ENCODE data around the gene ZNF273.
"Not testable (repeated sequence)": the region's sequence is repeated elsewhere in the genome, so short reads cannot be mapped to it uniquely, and the experiment has no call there.

The ZNF273 gene

GRCh38 chr7:64902806-64903721 lies at the start of gene ZNF273:
Gene ZNF273, plus strand, starts transcription at chr7:64903273. Its CDS starts 45 bp downstream, at chr7:64903318.
- DNase-seq = no peak

GRCh38 chr7:64853679-64854078 lies 49.4 kb upstream of the ZNF273 start:
- DNase-seq = no peak

DNA sequence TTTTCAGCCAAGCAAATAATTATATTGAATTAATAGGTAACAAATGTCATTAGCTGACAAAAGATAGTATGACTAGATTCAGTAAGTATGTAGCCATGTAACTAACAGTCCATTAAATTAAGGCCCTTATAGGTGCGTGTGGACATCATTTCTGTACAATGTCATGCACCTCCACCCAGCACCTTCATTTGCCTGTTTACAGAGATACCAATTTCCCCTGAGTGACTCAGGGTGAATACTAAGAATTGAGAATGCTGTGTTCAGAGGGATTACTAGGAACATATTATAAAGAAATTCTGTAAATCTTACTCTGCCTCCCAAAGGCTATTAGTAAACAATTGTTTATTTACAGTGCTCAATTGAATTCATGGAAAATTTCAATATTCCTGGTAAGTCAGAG lies 48.1 kb upstream of the ZNF273 start:
- DNase-seq = no peak

DNA sequence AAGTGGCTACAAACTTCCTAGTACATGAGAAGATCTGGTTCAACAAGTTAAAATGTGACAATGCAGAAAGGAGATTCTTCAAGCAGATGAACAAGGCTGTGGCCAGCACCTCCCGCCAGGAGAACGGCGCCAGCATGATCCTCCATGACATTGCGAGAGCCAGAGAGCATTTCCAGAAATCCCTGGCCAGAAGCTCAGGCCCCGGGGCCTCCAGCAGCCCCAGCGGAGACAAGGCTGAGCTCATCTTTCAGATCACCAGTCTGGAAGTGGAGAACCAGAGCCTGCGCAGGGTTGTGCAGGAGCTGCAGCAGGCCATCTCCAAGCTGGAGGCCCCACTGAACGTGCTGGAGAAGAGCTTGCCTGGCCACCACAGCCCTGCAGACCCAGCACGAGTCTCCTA lies 40.1 kb upstream of the ZNF273 start:
- no peak for DNase-seq

- not testable (repeated sequence) for DNase-seq
These were observed 39.5 kb upstream of the ZNF273 start for GRCh38 chr7:64863530-64863929.

GRCh38 chr7:64863969-64864368 lies 39.1 kb upstream of the ZNF273 start:
- no peak for DNase-seq

GRCh38 chr7:64867863-64868440 lies 35.1 kb upstream of the ZNF273 start:
- no peak for DNase-seq

GRCh38 chr7:64868499-64868898 lies 34.6 kb upstream of the ZNF273 start:
- no peak for DNase-seq

DNA sequence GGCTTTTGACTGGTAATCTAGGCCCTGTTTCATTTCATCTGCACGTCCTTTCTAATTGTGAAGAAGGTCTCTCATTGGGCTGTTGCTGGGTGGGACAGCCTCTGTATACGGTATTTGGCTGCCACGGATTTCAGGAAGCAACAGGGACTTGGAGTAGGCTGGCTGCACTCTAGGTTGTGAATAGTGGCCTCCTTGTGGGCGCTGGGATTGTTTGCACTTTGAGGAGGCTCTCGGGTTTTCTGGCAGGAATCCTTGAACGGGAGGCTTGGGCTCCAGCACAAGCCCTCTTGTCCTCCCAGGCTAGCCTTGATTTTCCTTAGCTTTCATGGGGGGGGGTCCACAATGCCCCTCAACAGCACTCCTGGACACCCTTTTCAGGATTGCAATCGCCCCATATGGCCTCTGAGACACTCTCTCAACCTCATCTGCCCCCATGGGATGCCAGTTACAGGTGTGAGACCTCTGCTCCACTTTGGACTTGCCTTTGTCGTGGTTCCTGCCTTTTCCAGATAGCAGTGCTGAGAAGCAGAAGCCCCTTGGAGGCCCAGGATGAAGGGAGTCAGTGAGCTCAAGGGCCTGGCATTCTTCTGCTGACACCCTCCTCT lies 33.9 kb upstream of the ZNF273 start:
- no peak for DNase-seq

DNA sequence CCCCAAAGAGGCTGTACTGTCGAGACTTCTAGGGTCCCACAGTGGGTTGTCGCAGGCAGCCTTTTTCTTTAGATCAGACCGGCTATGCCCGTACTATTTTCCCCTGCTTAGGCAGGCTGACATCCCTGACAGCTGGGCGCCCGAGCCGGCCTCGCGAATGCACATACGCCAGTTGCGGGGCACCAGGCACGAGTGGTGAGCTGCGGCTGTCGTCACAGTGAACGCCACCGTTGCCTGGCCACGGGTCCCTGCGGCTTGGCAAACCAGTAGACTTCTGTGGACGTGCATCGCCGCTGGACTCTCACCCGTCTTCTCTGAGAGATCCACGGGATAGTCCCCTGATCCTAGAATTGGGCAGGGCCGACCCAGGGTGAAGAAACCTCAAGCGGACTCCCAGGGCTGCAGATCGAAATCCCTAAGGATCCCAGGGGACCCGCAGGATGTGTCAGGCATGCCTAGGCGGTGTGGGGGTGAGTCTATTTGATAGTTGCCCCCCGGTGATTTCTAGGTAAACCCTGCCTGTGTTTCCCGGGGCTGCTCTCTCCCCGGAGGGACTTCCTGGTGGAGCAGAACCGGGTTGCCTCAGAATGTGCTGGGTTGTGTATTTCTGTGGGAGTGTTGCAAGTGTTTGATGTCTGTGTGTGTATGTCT lies 33.0 kb upstream of the ZNF273 start:
- no peak for DNase-seq

DNA sequence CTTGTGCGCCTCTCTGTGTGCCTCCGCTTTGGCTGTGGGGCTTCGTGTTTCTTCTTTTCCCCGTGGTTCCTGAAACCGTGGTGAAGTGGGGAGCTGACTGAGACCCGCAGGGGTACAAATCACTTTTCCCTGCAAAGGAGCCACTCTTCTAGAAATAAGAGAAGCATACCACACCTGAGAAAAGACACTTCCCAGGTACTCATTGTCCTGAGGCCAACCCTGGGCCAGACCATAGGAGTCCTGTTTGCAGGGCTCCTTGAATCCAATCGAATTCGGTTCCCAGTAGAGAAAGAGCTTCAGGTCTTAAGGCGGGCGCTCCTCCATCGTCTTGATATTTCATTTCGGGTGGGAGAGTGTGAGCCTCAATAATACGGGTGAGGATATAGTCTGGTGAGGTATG lies 32.4 kb upstream of the ZNF273 start:
- no peak for DNase-seq

GRCh38 chr7:64871761-64872160 lies 31.3 kb upstream of the ZNF273 start:
- DNase-seq = no peak

GRCh38 chr7:64872351-64873154 lies 30.5 kb upstream of the ZNF273 start:
- no peak for DNase-seq

- no peak for DNase-seq
These were observed 29.9 kb upstream of the ZNF273 start for GRCh38 chr7:64873155-64873500.

DNA sequence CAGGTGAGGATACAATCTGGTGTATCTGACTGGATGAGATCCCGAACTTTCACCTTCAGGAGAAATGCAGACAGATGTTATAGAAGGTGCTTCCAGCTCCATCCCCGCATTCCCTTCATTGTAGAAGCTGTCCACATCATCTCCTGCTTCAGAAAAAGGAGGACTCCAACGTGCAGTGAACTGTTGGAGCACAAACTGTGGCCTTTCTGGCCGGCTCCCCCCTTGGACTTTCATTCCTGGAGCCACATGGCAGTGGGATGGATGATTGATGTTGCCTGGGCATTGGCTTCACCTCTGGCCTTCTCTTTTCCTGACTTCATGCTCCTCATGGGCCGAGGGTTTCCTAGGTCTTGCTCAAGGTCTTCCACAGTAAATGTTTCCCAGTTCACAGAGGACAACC lies 29.6 kb upstream of the ZNF273 start:
- DNase-seq = no peak

GRCh38 chr7:64874114-64874513 lies 29.0 kb upstream of the ZNF273 start:
- no peak for DNase-seq

DNA sequence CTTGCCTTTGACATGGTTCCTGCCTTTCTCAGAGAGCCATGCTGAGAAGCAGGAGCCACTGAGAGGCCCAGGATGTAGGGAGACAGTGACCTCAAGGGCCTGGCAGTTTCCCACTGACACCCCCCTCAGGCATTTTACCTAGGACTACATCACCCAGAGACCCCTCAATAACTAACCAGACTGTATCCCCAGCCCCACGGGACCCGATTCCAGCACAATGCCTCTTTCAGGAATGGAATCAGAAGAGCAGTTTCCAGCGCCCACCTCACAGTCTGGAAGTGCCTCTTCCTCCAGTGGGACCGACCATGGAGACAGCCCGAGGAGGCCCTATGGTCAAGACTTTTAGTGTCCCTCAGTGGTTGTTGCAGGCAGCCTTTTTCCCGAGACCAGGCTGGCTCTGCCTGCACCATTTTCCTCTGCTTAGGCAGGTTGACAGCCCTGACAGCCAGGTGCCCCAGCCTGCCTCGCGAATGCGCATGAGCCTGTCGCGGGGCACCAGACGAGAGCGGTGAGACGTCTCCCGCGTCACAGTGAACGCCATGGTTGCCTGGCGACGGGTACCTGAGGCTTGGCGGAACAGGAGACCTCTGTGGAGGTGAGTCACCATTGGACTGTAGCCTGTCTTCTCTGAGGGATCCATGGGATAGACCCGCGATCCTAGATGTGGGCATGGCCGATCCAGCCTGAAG lies 28.4 kb upstream of the ZNF273 start:
- DNase-seq = no peak

- no peak for DNase-seq
These were observed 27.8 kb upstream of the ZNF273 start for GRCh38 chr7:64875258-64875657.

DNA sequence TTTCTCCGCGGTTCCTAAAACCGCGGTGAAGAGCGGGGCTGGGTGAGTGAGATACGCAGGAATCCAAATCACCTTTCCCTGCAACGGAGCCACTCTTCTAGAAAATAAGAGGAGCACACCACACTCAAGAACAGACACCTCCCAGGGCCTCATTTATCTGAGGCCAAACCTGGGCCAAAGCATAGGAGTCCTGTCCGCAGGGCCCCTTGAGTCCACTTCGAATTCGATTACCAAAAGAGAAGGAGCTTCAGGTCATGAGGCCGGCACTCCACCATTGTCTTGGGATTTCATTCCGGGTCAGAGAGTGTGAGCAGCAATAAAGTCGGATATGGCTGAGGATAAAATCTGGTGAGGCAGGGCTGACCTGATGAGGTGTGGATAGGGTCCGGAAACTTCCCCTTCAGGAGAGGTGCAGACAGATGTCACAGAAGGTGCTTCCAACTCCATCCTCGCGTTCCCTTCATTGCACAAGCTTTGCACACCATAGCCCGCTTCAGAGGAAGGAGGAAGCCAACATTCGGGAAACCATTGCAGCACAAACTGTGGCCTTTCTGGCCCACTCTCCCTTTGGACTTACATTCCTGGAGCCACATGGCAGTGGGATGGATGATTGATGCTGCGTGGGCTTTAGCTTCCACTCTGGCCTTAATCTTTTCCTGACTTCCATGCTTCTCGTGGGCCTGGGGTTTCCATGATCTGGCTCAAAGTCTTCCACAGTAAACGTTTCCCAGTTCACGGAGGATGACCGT lies 27.2 kb upstream of the ZNF273 start:
- DNase-seq = no peak

DNA sequence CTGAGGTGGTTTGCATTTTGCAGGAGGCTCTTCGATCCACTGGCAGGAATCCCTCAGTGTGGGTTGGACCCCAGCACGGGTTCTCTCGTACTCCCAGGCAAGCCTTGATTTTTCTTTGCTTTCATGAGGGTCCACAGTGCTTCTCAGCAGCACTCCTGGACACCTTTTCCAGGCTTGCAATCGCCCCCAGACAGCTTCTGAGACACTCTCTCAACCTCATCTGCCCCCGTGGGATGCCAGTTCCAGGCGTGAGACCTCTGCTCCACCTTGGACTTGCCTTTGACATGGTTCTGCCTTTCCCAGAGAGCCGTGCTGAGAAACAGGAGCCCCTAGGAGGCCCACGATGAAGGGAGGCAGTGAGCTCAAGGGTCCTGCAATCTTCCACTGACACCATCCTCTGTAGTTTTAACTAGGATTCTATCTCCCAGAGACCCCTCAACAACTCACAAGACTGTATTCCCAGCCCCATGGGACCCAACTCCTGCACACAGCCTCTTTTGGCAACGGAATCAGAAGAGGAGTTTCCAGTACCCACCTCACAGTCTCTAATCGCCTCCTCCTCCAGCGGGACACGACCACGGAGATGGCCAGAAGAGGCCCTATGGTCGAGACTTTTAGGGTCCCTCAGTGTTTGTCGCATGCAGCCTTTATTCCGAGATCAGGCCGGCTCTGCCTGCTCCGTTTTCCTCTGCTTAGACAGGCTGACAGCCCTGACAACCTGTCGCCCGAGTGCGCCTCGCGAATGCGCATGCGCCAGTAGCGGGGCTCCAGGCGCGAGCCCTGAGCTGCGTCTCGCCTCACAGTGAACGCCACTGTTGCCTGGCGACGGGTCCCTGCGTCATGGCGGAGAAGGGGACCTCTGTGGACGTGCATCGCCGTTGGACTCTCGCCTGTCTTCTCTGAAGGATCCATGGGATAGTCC lies 26.0 kb upstream of the ZNF273 start:
- DNase-seq = no peak

Measured in cortex of kidney (tissue), 1 donor.